ENCODE measurements around the gene HOXC5. TPM values are rescaled to one million over a fixed set of nuclear protein-coding genes. Genes with fewer than 3 reads are reported as not detected.
"Not testable (repeated sequence)": the region's sequence is repeated elsewhere in the genome, so short reads cannot be mapped to it uniquely, and the experiment has no call there.

HOXC5 gene
- total RNA-seq, 1 donor from 2014 or later: 0.12 TPM

- DNase-seq (ENCODE audit: extremely low read depth, low read depth, low spot score): no peak
Measured at GRCh38 chr12:54060174-54060974, 27.5 kb downstream of the HOXC5 start.

GRCh38 chr12:54060975-54061778 is 28.3 kb downstream of the HOXC5 start:
- DNase-seq (ENCODE audit: extremely low read depth, low read depth, low spot score): no peak

GRCh38 chr12:54065677-54066076 is 32.8 kb downstream of the HOXC5 start:
- DNase-seq (ENCODE audit: extremely low read depth, low read depth, low spot score): no peak

GRCh38 chr12:54066408-54066807 is 33.6 kb downstream of the HOXC5 start:
- DNase-seq (ENCODE audit: extremely low read depth, low read depth, low spot score): no peak

- no peak for DNase-seq (ENCODE audit: extremely low read depth, low read depth, low spot score)
Measured at GRCh38 chr12:54068418-54069070, 35.7 kb downstream of the HOXC5 start.

GRCh38 chr12:54071942-54072341 is 39.1 kb downstream of the HOXC5 start:
- no peak for DNase-seq (ENCODE audit: extremely low read depth, low read depth, low spot score)

GRCh38 chr12:54074308-54074707 is 41.5 kb downstream of the HOXC5 start:
- DNase-seq (ENCODE audit: extremely low read depth, low read depth, low spot score): no peak

GRCh38 chr12:54075409-54075808 is 42.6 kb downstream of the HOXC5 start:
- DNase-seq (ENCODE audit: extremely low read depth, low read depth, low spot score): no peak

- no peak for DNase-seq (ENCODE audit: extremely low read depth, low read depth, low spot score)
Measured at GRCh38 chr12:54075974-54076373, 43.1 kb downstream of the HOXC5 start.

GRCh38 chr12:54077843-54078242 is 45.0 kb downstream of the HOXC5 start:
- DNase-seq (ENCODE audit: extremely low read depth, low read depth, low spot score): not testable (repeated sequence)

- DNase-seq (ENCODE audit: extremely low read depth, low read depth, low spot score): not testable (repeated sequence)
Measured at GRCh38 chr12:54079115-54079514, 46.3 kb downstream of the HOXC5 start.

- not testable (repeated sequence) for DNase-seq (ENCODE audit: extremely low read depth, low read depth, low spot score)
Measured at GRCh38 chr12:54080008-54080924, 47.4 kb downstream of the HOXC5 start.

GRCh38 chr12:54081053-54081514 is 48.2 kb downstream of the HOXC5 start:
- DNase-seq (ENCODE audit: extremely low read depth, low read depth, low spot score): not testable (repeated sequence)

GRCh38 chr12:54081581-54082396 is 48.9 kb downstream of the HOXC5 start:
- DNase-seq (ENCODE audit: extremely low read depth, low read depth, low spot score): not testable (repeated sequence)

- no peak for DNase-seq (ENCODE audit: extremely low read depth, low read depth, low spot score)
Measured at GRCh38 chr12:54082397-54082892, 49.6 kb downstream of the HOXC5 start.
